ENCODE measurements around the gene HLCS. TPM values are rescaled to one million over a fixed set of nuclear protein-coding genes. Genes with fewer than 3 reads are reported as not detected.

HLCS gene
- total RNA-seq, 3 donors from 2014 or later (not counting 1 experiment from before 2014, with no cell fraction given), result 28.4 to 36.0 (median 33.0) TPM

DNA sequence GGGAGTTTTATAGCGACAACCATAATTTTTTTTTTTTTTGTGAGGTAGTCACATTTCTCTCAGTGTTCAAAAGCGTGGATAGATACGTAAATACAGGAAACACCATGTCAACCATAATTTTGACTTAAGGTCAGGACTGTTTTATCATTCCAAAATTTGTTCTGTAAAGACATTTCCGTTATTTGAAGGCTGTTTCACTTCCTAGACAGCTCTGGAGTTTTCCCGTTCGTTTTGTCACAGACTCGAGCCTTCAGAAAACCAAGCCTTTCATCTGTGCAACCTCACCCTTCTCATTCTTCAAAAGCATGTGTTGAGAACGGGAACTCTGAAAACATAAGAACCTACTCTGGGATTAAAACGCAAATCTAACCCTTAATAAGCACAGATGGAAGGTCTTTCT, 249.6 kb downstream of the HLCS start:
- DNase-seq (no peak), ATAC-seq (no peak)
- no peaks in the 10 kb centered on the region for H3K9me3 ChIP-seq (ENCODE audit: control insufficient read depth, insufficient read depth, low read length)
- WGBS (ENCODE audit: insufficient coverage), result 64% methylated on average over 7 of the region's 9 CpGs
- H3K27ac Mint-ChIP-seq, result no peak overlapping the region
- peaks cover 16% of the 10 kb centered on the region for H3K27me3 ChIP-seq (ENCODE audit: control insufficient read depth, insufficient read depth, low read length)
- peaks cover 47 to 76% of the 10 kb centered on the region in 2 donors for H3K27me3 Mint-ChIP-seq (ENCODE audit: low read depth in 2 of 2)
- no peak overlapping the region for H3K4me3 ChIP-seq (ENCODE audit: low read length)
- H3K4me3 Mint-ChIP-seq, result no peak overlapping the region
- TF ChIP-seq, protein P1, sequence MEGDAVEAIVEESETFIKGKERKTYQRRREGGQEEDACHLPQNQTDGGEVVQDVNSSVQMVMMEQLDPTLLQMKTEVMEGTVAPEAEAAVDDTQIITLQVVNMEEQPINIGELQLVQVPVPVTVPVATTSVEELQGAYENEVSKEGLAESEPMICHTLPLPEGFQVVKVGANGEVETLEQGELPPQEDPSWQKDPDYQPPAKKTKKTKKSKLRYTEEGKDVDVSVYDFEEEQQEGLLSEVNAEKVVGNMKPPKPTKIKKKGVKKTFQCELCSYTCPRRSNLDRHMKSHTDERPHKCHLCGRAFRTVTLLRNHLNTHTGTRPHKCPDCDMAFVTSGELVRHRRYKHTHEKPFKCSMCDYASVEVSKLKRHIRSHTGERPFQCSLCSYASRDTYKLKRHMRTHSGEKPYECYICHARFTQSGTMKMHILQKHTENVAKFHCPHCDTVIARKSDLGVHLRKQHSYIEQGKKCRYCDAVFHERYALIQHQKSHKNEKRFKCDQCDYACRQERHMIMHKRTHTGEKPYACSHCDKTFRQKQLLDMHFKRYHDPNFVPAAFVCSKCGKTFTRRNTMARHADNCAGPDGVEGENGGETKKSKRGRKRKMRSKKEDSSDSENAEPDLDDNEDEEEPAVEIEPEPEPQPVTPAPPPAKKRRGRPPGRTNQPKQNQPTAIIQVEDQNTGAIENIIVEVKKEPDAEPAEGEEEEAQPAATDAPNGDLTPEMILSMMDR (IDR thresholded peaks at IDR 0.05), result no peak
- H3K9me3 Mint-ChIP-seq, result no peaks in the 10 kb centered on the region
- H3K36me3 ChIP-seq (ENCODE audit: control insufficient read depth, insufficient read depth, low read length), result no peaks in the 10 kb centered on the region
- no peaks in the 10 kb centered on the region for H3K36me3 Mint-ChIP-seq
- H3K4me1 Mint-ChIP-seq, result no peaks in the 10 kb centered on the region
- intact Hi-C loops (cut with micrococcal nuclease), result no loop called here
- no peaks in the 10 kb centered on the region for H3K4me1 ChIP-seq (ENCODE audit: control insufficient read depth, insufficient read depth, low read length)
- no peak overlapping the region for H3K27ac ChIP-seq (ENCODE audit: low read length)

DNA sequence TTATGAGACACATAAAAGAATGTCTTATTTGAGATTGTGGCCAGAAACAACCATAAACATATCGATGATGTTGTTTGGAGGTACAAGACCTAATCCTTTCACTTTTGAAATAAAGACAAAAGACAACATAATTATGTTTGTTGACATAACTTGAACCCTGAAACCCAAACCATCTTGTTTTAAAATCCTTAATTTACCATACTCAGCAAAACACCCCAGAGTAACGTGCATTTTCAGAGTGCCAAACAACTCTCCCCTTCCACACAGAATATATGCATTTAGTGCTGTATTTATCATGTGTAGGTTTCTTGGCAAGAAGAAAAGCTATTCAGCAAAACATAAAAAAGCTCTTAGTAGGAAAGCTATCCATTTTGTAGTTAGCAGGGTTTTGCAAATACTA, 250.1 kb downstream of the HLCS start:
- Histone ChIP-seq H3K9me3 (ENCODE audit: control insufficient read depth, insufficient read depth, low read length) (no peaks in the 10 kb centered on the region), H3K36me3 (ENCODE audit: control insufficient read depth, insufficient read depth, low read length) (no peaks in the 10 kb centered on the region), H3K27me3 (ENCODE audit: control insufficient read depth, insufficient read depth, low read length) (peaks cover 16% of the 10 kb centered on the region), H3K27ac (ENCODE audit: low read length) (no peak overlapping the region), H3K4me3 (ENCODE audit: low read length) (no peak overlapping the region), H3K4me1 (ENCODE audit: control insufficient read depth, insufficient read depth, low read length) (no peaks in the 10 kb centered on the region)
- Mint-ChIP-seq H3K27me3 (ENCODE audit: low read depth in 2 of 2) (peaks cover 47 to 78% of the 10 kb centered on the region in 2 donors), H3K36me3 (no peaks in the 10 kb centered on the region), H3K9me3 (no peaks in the 10 kb centered on the region), H3K27ac (no peak overlapping the region), H3K4me3 (no peak overlapping the region), H3K4me1 (no peaks in the 10 kb centered on the region)
- intact Hi-C loops (cut with micrococcal nuclease), result no loop called here
- WGBS (ENCODE audit: insufficient coverage), result no CpG with 5 or more reads among the region's 2 CpGs
- no peak for DNase-seq
- TF ChIP-seq, protein P1 (IDR thresholded peaks at IDR 0.05), result no peak
- ATAC-seq, result no peak

DNA sequence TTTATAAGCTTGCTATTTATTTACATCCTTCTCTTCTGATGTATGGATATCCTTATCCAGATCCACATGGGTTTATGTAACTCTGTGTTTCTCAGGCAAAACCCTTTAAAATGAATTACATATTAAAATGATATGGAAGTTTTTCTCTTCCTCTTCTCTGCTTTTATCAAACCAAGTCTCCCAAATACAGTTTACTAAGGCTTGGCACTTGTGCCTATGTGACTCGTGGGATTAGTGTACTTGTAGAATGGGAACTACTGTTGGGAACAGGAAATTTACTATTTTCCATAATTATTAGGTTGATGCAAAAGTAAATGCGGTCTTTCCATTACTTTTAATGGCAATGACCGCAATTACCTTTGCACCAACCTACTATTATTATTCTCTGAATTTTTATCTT, 252.7 kb downstream of the HLCS start:
- WGBS (ENCODE audit: insufficient coverage), result 77% methylated on average over 2 of the region's 3 CpGs
- Histone ChIP-seq H3K4me1 (ENCODE audit: control insufficient read depth, insufficient read depth, low read length) (peaks cover 2% of the 10 kb centered on the region), H3K9me3 (ENCODE audit: control insufficient read depth, insufficient read depth, low read length) (no peaks in the 10 kb centered on the region), H3K4me3 (ENCODE audit: low read length) (no peak overlapping the region), H3K27me3 (ENCODE audit: control insufficient read depth, insufficient read depth, low read length) (peaks cover 28% of the 10 kb centered on the region), H3K36me3 (ENCODE audit: control insufficient read depth, insufficient read depth, low read length) (no peaks in the 10 kb centered on the region), H3K27ac (ENCODE audit: low read length) (no peak overlapping the region)
- DNase-seq (no peak), ATAC-seq (no peak)
- intact Hi-C loops (cut with micrococcal nuclease), result no loop called here
- TF ChIP-seq, protein P1 (IDR thresholded peaks at IDR 0.05), result no peak
- H3K27ac Mint-ChIP-seq, result no peak overlapping the region
- no peaks in the 10 kb centered on the region for H3K4me1 Mint-ChIP-seq
- no peaks in the 10 kb centered on the region for H3K36me3 Mint-ChIP-seq
- H3K27me3 Mint-ChIP-seq (ENCODE audit: low read depth in 2 of 2), result peaks cover 53 to 76% of the 10 kb centered on the region in 2 donors
- H3K9me3 Mint-ChIP-seq, result no peaks in the 10 kb centered on the region
- no peak overlapping the region for H3K4me3 Mint-ChIP-seq

DNA sequence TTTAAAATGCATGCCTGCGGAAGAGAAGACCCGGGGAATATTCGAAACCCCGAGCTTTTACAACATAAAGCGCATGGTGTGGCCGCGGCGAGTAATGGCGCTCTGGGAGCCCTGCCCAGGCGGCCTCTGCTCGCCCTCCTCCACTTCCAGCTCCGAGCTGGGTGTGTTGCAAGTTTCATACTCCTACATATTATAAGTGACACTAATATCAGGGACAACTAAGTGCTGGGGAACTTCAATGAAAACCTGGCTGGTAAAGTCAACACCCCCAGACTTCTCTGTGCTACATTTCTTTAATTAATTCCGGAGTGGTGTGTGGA, 255.8 kb downstream of the HLCS start:
- no peaks in the 10 kb centered on the region for H3K36me3 Mint-ChIP-seq
- TF ChIP-seq, protein P1 (IDR thresholded peaks at IDR 0.05), result no peak
- H3K4me1 ChIP-seq (ENCODE audit: control insufficient read depth, insufficient read depth, low read length), result peaks cover 13% of the 10 kb centered on the region
- no peak for DNase-seq
- no peaks in the 10 kb centered on the region for H3K36me3 ChIP-seq (ENCODE audit: control insufficient read depth, insufficient read depth, low read length)
- peaks cover 65 to 80% of the 10 kb centered on the region in 2 donors for H3K27me3 Mint-ChIP-seq (ENCODE audit: low read depth in 2 of 2)
- no peaks in the 10 kb centered on the region for H3K9me3 Mint-ChIP-seq
- H3K4me1 Mint-ChIP-seq, result peaks cover 17 to 23% of the 10 kb centered on the region in 2 donors
- no peak for ATAC-seq
- peaks cover 51% of the 10 kb centered on the region for H3K27me3 ChIP-seq (ENCODE audit: control insufficient read depth, insufficient read depth, low read length)
- no peak overlapping the region for H3K27ac ChIP-seq (ENCODE audit: low read length)
- H3K27ac Mint-ChIP-seq, result no peak overlapping the region
- no peak overlapping the region for H3K4me3 Mint-ChIP-seq
- intact Hi-C loops (cut with micrococcal nuclease), result no loop called here
- 4% methylated on average over 12 of the region's 13 CpGs for WGBS (ENCODE audit: insufficient coverage)
- H3K9me3 ChIP-seq (ENCODE audit: control insufficient read depth, insufficient read depth, low read length), result no peaks in the 10 kb centered on the region
- no peak overlapping the region for H3K4me3 ChIP-seq (ENCODE audit: low read length)
